GM23338 (cell line): ENCODE measurements around the gene GLI1. TPM values are rescaled to one million over a fixed set of nuclear protein-coding genes. Genes with fewer than 3 reads are reported as not detected.
"Not testable (repeated sequence)": the region's sequence is repeated elsewhere in the genome, so short reads cannot be mapped to it uniquely, and the experiment has no call there.

Experiments used
- ATAC-seq: fragments of 200-7000 bp; cut with Tn5 transposase; 3 replicates; pipeline ENCODE4 v1.9.1; 2020
- DNase-seq: peaks from one replicate; pipeline ENCODE4 v3.0.0-alpha.2; 2015; ENCODE audit warnings: low spot score
- H2AFZ ChIP-seq: fragments of 200-600 bp; sonication (generic); 2 replicates; pipeline ENCODE4 v1.8.0; 2016; ENCODE audit warnings: antibody characterized with exemption, mild to moderate bottlenecking, moderate library complexity
- H3F3A ChIP-seq: fragments of 200-600 bp; sonication (generic); replicated peaks from 2 replicates; pipeline ENCODE4 v1.8.0; 2017; ENCODE audit warnings: antibody characterized with exemption, mixed run types, low read depth
- H3K27ac ChIP-seq: fragments of 200-600 bp; sonication (generic); 2 replicates; pipeline ENCODE4 v1.6.1; 2016; ENCODE audit warnings: low read depth
- H3K27me3 ChIP-seq: fragments of 200-600 bp; sonication (generic); 2 replicates; pipeline ENCODE4 v1.8.0; 2016; ENCODE audit warnings: mild to moderate bottlenecking, mixed run types, moderate library complexity; ENCODE audit not compliant: insufficient read depth
- H3K36me3 ChIP-seq: fragments of 200-600 bp; sonication (generic); 2 replicates; pipeline ENCODE4 v1.8.0; 2016; ENCODE audit warnings: mild to moderate bottlenecking; ENCODE audit not compliant: insufficient read depth
- H3K4me1 ChIP-seq: fragments of 200-600 bp; sonication (generic); 2 replicates; pipeline ENCODE4 v1.8.0; 2016; ENCODE audit warnings: mild to moderate bottlenecking, moderate library complexity; ENCODE audit not compliant: insufficient read depth
- H3K4me2 ChIP-seq: fragments of 200-600 bp; sonication (generic); 2 replicates; pipeline ENCODE4 v1.7.1; 2017; ENCODE audit warnings: mixed run types
- H3K4me3 ChIP-seq: fragments of 200-600 bp; sonication (generic); 2 replicates; pipeline ENCODE4 v1.6.1; 2016; ENCODE audit warnings: mixed run types
- H3K79me2 ChIP-seq: fragments of 200-600 bp; sonication (generic); replicated peaks from 2 replicates; pipeline ENCODE4 v1.8.0; 2017; ENCODE audit warnings: mild to moderate bottlenecking; ENCODE audit not compliant: insufficient read depth
- H3K9me2 ChIP-seq: fragments of 200-600 bp; sonication (generic); 2 replicates; pipeline ENCODE4 v1.8.0; 2017; ENCODE audit not compliant: insufficient read depth
- H4K20me1 ChIP-seq: fragments of 200-600 bp; sonication (generic); replicated peaks from 2 replicates; pipeline ENCODE4 v1.8.0; 2017; ENCODE audit warnings: mild to moderate bottlenecking; ENCODE audit not compliant: insufficient read depth
- H3K27ac Mint-ChIP-seq: 2 replicates; pipeline ENCODE4 v1.8.0; 2020; ENCODE audit warnings: inconsistent platforms, mild to moderate bottlenecking, moderate library complexity, mixed read lengths
- H3K27me3 Mint-ChIP-seq: 3 replicates; pipeline ENCODE4 v1.8.0; 2022; ENCODE audit warnings: low read depth, mild to moderate bottlenecking, moderate library complexity, mixed read lengths, inconsistent platforms; ENCODE audit not compliant: insufficient read depth, poor library complexity
- H3K36me3 Mint-ChIP-seq: 3 replicates; pipeline ENCODE4 v1.8.0; 2021; ENCODE audit warnings: low read depth, mild to moderate bottlenecking, inconsistent platforms, moderate library complexity, mixed read lengths
- H3K4me1 Mint-ChIP-seq: 3 replicates; pipeline ENCODE4 v1.8.0; 2020; ENCODE audit warnings: mild to moderate bottlenecking, inconsistent platforms, mixed read lengths
- H3K4me3 Mint-ChIP-seq: 3 replicates; pipeline ENCODE4 v1.8.0; 2021; ENCODE audit warnings: moderate library complexity, mild to moderate bottlenecking, inconsistent platforms, mixed read lengths
- H3K9me3 Mint-ChIP-seq: 3 replicates; pipeline ENCODE4 v1.8.0; 2020; ENCODE audit warnings: moderate library complexity, mild to moderate bottlenecking, inconsistent platforms, mixed read lengths
- CREB1 ChIP-seq: fragments of 250-450 bp; sonication (Bioruptor Pico); IDR thresholded peaks from 2 replicates; pipeline ENCODE4 v1.5.0; 2020; ENCODE audit warnings: low read depth, mild to moderate bottlenecking, moderate library complexity
- NANOG ChIP-seq: IDR thresholded peaks from 2 replicates; pipeline ENCODE4 v1.6.1; 2016; ENCODE audit warnings: antibody characterized with exemption, borderline replicate concordance
- POLR2AphosphoS5 ChIP-seq: IDR thresholded peaks from 2 replicates; pipeline ENCODE4 v1.6.1; 2016; ENCODE audit warnings: antibody characterized with exemption, low read depth
- ZNF114 ChIP-seq: fragments of 250-450 bp; sonication (Bioruptor Pico); IDR thresholded peaks from 2 replicates; pipeline ENCODE4 v1.5.0; 2020; ENCODE audit warnings: mild to moderate bottlenecking, moderate library complexity
- polyA plus RNA-seq: library from polyadenylated mRNA; unstranded; fragments of >200 nt; fragmentation: Nextera tagmentation; extraction: Ambion mirVana; gene quantifications from 2 replicates; pipeline ENCODE4 v1.2.1, GENCODE V29; 2016
- total RNA-seq: library from RNA; depleted of rRNA; stranded (reverse); fragments of >200 nt; shearing (Covaris generic); gene quantifications from 2 replicates; pipeline ENCODE4 v1.2.3, GENCODE V29; 2014
- TF ChIP-seq, protein P1 (sequence below), 2 experiments: fragments of 200-600 bp in 1 of 2; sonication (generic) in 1 of 2; conservative IDR thresholded peaks; 2 replicates each; pipeline versions ENCODE4 v1.5.1 to v1.6.1; 2016 to 2017; ENCODE audit warnings: antibody characterized with exemption in 2 of 2, low read depth in 2 of 2, mild to moderate bottlenecking in 2 of 2, moderate library complexity in 1 of 2
- TF ChIP-seq, protein P2 (sequence below): fragments of 250-450 bp; sonication (Bioruptor Pico); IDR thresholded peaks from 2 replicates; pipeline ENCODE4 v1.5.0; 2020; ENCODE audit warnings: mild to moderate bottlenecking, moderate library complexity

The GLI1 gene
- total and polyA plus RNA-seq, 2 experiments from 2014 or later = 5.6 to 18.1 TPM

GRCh38 chr12:57414160-57414559, 45.4 kb upstream of the GLI1 start:
- not testable (repeated sequence) for H3K4me1 ChIP-seq, H3K27me3 Mint-ChIP-seq, H3K79me2 ChIP-seq, H3K36me3 Mint-ChIP-seq, H3K27ac Mint-ChIP-seq, H4K20me1 ChIP-seq, DNase-seq, H3K9me2 ChIP-seq, H3K4me2 ChIP-seq, H3K4me3 Mint-ChIP-seq, ATAC-seq, H2AFZ ChIP-seq, H3F3A ChIP-seq, H3K27me3 ChIP-seq, H3K4me3 ChIP-seq, H3K9me3 Mint-ChIP-seq, H3K36me3 ChIP-seq
- H3K4me1 Mint-ChIP-seq = peaks cover 14% of the 10 kb centered on the region
- H3K27ac ChIP-seq = peak overlapping the region; percentile 34; the same call in 1 of the 2 replicates

DNA sequence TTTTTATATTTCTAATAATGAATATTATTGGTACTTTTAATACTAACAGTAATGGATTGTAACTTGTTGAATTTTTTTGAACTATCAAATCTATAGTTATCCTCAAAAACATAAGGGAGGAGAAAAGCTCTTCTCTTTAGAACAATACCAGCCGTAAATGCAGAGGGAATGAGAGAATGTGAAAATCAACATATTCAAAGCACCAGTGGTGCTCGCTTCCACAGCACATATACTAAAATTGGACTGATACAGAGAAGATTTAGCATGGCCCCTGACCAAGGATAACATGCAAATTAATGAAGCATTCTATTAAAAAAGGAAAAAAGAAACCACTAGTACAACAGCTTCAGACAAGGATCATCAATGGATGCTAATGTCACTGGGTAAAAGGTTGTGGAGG, 44.5 kb upstream of the GLI1 start:
- Mint-ChIP-seq H3K27ac (no peak overlapping the region), H3K4me1 (peaks cover 14% of the 10 kb centered on the region), H3K4me3 (no peak overlapping the region), H3K36me3 (no peaks in the 10 kb centered on the region), H3K27me3 (peaks cover 2% of the 10 kb centered on the region), H3K9me3 (no peaks in the 10 kb centered on the region)
- TF ChIP-seq POLR2AphosphoS5 = no peak
- no peak for TF ChIP-seq CREB1 (CRISPR knock-in tag)
- TF ChIP-seq ZNF114 (CRISPR knock-in tag) = no peak
- TF ChIP-seq, protein P1, sequence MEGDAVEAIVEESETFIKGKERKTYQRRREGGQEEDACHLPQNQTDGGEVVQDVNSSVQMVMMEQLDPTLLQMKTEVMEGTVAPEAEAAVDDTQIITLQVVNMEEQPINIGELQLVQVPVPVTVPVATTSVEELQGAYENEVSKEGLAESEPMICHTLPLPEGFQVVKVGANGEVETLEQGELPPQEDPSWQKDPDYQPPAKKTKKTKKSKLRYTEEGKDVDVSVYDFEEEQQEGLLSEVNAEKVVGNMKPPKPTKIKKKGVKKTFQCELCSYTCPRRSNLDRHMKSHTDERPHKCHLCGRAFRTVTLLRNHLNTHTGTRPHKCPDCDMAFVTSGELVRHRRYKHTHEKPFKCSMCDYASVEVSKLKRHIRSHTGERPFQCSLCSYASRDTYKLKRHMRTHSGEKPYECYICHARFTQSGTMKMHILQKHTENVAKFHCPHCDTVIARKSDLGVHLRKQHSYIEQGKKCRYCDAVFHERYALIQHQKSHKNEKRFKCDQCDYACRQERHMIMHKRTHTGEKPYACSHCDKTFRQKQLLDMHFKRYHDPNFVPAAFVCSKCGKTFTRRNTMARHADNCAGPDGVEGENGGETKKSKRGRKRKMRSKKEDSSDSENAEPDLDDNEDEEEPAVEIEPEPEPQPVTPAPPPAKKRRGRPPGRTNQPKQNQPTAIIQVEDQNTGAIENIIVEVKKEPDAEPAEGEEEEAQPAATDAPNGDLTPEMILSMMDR (conservative IDR thresholded peaks at IDR 0.05; ENCODE audit: low read depth in 2 of 2) = no peak
- TF ChIP-seq NANOG = no peak
- TF ChIP-seq, protein P2, sequence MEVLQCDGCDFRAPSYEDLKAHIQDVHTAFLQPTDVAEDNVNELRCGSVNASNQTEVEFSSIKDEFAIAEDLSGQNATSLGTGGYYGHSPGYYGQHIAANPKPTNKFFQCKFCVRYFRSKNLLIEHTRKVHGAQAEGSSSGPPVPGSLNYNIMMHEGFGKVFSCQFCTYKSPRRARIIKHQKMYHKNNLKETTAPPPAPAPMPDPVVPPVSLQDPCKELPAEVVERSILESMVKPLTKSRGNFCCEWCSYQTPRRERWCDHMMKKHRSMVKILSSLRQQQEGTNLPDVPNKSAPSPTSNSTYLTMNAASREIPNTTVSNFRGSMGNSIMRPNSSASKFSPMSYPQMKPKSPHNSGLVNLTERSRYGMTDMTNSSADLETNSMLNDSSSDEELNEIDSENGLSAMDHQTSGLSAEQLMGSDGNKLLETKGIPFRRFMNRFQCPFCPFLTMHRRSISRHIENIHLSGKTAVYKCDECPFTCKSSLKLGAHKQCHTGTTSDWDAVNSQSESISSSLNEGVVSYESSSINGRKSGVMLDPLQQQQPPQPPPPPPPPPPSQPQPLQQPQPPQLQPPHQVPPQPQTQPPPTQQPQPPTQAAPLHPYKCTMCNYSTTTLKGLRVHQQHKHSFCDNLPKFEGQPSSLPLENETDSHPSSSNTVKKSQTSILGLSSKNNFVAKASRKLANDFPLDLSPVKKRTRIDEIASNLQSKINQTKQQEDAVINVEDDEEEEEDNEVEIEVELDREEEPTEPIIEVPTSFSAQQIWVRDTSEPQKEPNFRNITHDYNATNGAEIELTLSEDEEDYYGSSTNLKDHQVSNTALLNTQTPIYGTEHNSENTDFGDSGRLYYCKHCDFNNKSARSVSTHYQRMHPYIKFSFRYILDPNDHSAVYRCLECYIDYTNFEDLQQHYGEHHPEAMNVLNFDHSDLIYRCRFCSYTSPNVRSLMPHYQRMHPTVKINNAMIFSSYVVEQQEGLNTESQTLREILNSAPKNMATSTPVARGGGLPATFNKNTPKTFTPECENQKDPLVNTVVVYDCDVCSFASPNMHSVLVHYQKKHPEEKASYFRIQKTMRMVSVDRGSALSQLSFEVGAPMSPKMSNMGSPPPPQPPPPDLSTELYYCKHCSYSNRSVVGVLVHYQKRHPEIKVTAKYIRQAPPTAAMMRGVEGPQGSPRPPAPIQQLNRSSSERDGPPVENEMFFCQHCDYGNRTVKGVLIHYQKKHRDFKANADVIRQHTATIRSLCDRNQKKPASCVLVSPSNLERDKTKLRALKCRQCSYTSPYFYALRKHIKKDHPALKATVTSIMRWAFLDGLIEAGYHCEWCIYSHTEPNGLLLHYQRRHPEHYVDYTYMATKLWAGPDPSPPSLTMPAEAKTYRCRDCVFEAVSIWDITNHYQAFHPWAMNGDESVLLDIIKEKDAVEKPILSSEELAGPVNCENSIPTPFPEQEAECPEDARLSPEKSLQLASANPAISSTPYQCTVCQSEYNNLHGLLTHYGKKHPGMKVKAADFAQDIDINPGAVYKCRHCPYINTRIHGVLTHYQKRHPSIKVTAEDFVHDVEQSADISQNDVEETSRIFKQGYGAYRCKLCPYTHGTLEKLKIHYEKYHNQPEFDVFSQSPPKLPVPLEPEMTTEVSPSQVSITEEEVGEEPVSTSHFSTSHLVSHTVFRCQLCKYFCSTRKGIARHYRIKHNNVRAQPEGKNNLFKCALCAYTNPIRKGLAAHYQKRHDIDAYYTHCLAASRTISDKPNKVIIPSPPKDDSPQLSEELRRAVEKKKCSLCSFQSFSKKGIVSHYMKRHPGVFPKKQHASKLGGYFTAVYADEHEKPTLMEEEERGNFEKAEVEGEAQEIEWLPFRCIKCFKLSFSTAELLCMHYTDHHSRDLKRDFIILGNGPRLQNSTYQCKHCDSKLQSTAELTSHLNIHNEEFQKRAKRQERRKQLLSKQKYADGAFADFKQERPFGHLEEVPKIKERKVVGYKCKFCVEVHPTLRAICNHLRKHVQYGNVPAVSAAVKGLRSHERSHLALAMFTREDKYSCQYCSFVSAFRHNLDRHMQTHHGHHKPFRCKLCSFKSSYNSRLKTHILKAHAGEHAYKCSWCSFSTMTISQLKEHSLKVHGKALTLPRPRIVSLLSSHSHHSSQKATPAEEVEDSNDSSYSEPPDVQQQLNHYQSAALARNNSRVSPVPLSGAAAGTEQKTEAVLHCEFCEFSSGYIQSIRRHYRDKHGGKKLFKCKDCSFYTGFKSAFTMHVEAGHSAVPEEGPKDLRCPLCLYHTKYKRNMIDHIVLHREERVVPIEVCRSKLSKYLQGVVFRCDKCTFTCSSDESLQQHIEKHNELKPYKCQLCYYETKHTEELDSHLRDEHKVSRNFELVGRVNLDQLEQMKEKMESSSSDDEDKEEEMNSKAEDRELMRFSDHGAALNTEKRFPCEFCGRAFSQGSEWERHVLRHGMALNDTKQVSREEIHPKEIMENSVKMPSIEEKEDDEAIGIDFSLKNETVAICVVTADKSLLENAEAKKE (CRISPR knock-in tag) = no peak
- Histone ChIP-seq H3F3A (no peaks in the 10 kb centered on the region), H3K4me1 (peaks cover 8% of the 10 kb centered on the region; the same call in 1 of the 2 replicates), H3K79me2 (peaks cover 5% of the 10 kb centered on the region), H3K4me2 (no peak overlapping the region), H3K27ac (no peak overlapping the region), H3K4me3 (no peak overlapping the region), H4K20me1 (peaks cover 7% of the 10 kb centered on the region; the same call in 1 of the 2 replicates), H3K27me3 (no peaks in the 10 kb centered on the region), H3K36me3 (no peaks in the 10 kb centered on the region), H2AFZ (no peak overlapping the region), H3K9me2 (no peaks in the 10 kb centered on the region)
- ATAC-seq = no peak; the same call in 2 of the 3 replicates
- DNase-seq = no peak
